HFF-Myc (cell line): ENCODE results near the gene PPEF1.
"Not testable (repeated sequence)": the region's sequence is repeated elsewhere in the genome, so short reads cannot be mapped to it uniquely, and the experiment has no call there.

Experiments used
- DNase-seq: peaks from one replicate; pipeline ENCODE4 v3.0.0-alpha.2; 2011; ENCODE audit warnings: low read depth; ENCODE audit errors: extremely low read depth
- H3K4me3 ChIP-seq: replicated peaks from 2 replicates; pipeline ENCODE4 v1.5.1; 2011; ENCODE audit warnings: low read depth, mild to moderate bottlenecking, control low read depth, low read length
- TF ChIP-seq, protein P1 (sequence below): IDR thresholded peaks from 2 replicates; pipeline ENCODE4 v1.5.1; 2012; ENCODE audit warnings: mild to moderate bottlenecking, low read depth, low read length, control low read depth; ENCODE audit errors: missing control alignments

Gene PPEF1

DNA sequence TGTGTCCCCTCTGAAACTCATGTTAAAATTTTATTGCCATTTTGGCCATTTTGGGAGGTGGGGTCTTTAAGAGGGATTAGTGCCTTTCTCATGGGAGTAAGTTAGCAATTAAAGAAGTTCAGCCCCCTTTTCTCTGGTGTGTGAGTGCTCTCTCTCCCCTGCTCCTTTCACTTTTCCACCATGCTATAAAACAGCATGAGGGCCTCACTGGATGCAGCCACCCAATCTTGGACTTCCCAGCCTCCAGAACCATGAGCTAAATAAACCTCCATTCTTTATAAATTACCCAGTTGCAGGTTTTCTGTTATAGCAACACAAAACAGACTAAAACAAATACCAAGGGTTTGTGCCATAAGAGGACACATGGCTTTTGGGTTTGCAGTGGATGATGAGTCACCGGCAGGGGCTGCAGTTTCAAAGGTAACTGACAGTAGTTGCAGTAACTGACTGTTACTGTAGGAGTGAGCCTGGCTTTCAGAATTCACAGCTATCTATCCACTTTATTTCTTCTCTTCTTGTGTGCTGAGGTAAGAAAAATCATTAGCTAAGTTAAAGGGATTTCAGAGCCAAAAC, 121.5 kb downstream of the PPEF1 start:
- H3K4me3 ChIP-seq = no peak overlapping the region
- TF ChIP-seq, protein P1, sequence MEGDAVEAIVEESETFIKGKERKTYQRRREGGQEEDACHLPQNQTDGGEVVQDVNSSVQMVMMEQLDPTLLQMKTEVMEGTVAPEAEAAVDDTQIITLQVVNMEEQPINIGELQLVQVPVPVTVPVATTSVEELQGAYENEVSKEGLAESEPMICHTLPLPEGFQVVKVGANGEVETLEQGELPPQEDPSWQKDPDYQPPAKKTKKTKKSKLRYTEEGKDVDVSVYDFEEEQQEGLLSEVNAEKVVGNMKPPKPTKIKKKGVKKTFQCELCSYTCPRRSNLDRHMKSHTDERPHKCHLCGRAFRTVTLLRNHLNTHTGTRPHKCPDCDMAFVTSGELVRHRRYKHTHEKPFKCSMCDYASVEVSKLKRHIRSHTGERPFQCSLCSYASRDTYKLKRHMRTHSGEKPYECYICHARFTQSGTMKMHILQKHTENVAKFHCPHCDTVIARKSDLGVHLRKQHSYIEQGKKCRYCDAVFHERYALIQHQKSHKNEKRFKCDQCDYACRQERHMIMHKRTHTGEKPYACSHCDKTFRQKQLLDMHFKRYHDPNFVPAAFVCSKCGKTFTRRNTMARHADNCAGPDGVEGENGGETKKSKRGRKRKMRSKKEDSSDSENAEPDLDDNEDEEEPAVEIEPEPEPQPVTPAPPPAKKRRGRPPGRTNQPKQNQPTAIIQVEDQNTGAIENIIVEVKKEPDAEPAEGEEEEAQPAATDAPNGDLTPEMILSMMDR = no peak
- no peak for DNase-seq

GRCh38 chrX:18833071-18833731, 125.8 kb downstream of the PPEF1 start:
- DNase-seq = no peak
- H3K4me3 ChIP-seq = no peak overlapping the region
- TF ChIP-seq, protein P1 = no peak

GRCh38 chrX:18847901-18848300, 140.5 kb downstream of the PPEF1 start:
- H3K4me3 ChIP-seq, DNase-seq: not testable (repeated sequence)

GRCh38 chrX:18855919-18856644, 148.6 kb downstream of the PPEF1 start:
- no peak for DNase-seq
- TF ChIP-seq, protein P1 = no peak
- H3K4me3 ChIP-seq = no peak overlapping the region

- no peak overlapping the region for H3K4me3 ChIP-seq
- TF ChIP-seq, protein P1 = no peak
- no peak for DNase-seq
These were observed 149.2 kb downstream of the PPEF1 start for GRCh38 chrX:18856645-18856997.

- TF ChIP-seq, protein P1 = no peak
- H3K4me3 ChIP-seq = no peak overlapping the region
- DNase-seq = no peak
These were observed 154.1 kb downstream of the PPEF1 start for GRCh38 chrX:18861511-18861910.

DNA sequence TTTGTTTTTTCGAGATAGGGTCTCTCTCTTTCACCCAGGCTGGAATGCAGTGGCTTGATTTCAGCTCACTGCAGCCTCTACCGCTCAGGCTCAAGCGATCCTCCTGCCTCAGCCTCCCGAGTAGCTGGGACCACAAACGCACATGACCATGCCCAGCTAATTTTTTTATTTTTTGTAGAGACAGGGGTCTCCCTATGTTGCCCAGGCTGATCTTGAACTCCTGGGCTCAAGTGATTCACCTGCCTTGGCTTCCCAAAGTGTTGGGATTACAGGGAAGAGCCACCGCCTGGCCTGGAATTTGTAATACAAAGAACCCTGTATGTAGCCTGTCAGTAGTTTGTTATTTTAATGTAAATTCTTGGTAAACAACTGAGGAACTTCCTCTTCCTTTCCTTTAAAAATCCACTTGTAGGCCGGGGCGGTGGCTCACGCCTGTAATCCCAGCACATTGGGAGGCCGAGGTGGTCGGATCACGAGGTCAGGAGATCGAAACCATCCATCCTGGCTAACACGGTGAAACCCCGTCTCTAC, 157.0 kb downstream of the PPEF1 start:
- DNase-seq = no peak
- TF ChIP-seq, protein P1 = no peak
- no peak overlapping the region for H3K4me3 ChIP-seq
